ENCODE data around the gene AGTPBP1.

AGTPBP1 gene

GRCh38 chr9:85502815-85503655 lies 238.7 kb downstream of the AGTPBP1 start:
- DNase-seq (ENCODE audit: low read depth in 2 of 2) = no peak

DNA sequence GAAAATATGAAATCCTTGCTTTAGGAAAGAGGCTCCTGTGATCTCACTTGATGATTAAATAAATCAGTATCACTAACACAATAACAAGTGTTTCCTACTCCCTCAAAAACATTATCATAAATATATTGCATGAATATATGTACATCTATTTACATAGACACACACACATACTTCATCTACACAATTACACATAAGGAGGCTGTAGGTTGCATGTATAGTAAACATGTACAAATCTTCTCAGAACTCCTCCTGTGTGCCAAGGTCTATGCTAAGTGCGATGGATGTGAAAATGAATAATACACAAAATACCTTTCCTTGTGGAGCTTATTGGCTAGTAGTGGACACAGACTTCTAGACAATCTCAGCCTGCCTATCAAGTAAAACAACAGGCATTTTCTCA lies 239.9 kb downstream of the AGTPBP1 start:
- DNase-seq (ENCODE audit: low read depth in 2 of 2) = no peak

DNA sequence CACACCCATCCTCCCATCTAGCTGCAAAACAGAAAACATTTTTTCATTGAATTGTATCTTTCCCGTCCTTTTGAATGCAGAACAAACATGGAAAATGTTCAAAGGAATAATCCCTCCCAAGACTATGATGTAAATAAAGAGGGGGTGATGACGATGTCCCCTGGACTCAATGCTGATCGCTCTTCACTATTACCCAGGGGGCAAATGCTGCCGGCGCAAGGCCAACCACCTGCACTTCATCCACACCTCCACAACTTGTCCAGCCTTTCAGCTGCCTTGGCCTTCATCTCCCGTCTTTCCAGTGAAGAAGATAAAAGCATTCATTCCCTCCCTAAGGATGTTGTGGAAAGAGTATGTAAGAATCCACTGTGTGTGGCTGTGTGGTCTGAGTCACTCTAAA lies 240.3 kb downstream of the AGTPBP1 start:
- DNase-seq (ENCODE audit: low read depth in 2 of 2) = no peak
